AG09309 (cell line): ENCODE results near the gene ITGA4.

Source experiments
- DNase-seq: peaks from one replicate; pipeline ENCODE4 v3.0.0-alpha.2; 2010; ENCODE audit warnings: low read depth
- H3K4me3 ChIP-seq: 2 replicates; pipeline ENCODE4 v1.5.1; 2011; ENCODE audit warnings: mild to moderate bottlenecking, low read depth, low read length, moderate library complexity; ENCODE audit not compliant: control insufficient read depth
- TF ChIP-seq, protein P1 (sequence below): IDR thresholded peaks from 2 replicates; pipeline ENCODE4 v1.5.1; 2011; ENCODE audit warnings: mild to moderate bottlenecking, low read depth, low read length, inconsistent platforms; ENCODE audit not compliant: insufficient read depth, control insufficient read depth; ENCODE audit errors: missing control alignments

ITGA4 gene

GRCh38 chr2:181499231-181499630, 42.0 kb downstream of the ITGA4 start:
- DNase-seq: no peak
- TF ChIP-seq, protein P1, sequence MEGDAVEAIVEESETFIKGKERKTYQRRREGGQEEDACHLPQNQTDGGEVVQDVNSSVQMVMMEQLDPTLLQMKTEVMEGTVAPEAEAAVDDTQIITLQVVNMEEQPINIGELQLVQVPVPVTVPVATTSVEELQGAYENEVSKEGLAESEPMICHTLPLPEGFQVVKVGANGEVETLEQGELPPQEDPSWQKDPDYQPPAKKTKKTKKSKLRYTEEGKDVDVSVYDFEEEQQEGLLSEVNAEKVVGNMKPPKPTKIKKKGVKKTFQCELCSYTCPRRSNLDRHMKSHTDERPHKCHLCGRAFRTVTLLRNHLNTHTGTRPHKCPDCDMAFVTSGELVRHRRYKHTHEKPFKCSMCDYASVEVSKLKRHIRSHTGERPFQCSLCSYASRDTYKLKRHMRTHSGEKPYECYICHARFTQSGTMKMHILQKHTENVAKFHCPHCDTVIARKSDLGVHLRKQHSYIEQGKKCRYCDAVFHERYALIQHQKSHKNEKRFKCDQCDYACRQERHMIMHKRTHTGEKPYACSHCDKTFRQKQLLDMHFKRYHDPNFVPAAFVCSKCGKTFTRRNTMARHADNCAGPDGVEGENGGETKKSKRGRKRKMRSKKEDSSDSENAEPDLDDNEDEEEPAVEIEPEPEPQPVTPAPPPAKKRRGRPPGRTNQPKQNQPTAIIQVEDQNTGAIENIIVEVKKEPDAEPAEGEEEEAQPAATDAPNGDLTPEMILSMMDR: no peak
- no peak overlapping the region for H3K4me3 ChIP-seq

DNA sequence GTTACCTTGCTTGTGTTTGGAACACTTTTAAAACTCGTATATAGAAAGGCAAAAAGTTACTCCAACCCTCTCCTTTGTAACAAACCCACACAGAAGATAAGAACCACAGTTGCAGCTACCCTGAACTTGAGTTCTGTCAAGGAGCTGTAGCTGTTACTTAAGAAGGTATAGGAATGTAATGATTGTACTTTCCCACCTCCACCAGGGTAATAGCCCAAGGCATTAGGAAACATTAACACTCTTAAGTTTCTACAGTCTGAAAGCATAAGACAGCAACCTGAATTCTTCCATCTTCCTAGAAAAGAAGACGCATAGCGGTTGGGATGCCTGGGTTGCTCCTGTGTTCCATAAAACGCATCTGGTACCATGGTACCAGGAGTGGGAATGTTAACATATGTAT, 43.0 kb downstream of the ITGA4 start:
- no peak for DNase-seq
- TF ChIP-seq, protein P1: no peak

DNA sequence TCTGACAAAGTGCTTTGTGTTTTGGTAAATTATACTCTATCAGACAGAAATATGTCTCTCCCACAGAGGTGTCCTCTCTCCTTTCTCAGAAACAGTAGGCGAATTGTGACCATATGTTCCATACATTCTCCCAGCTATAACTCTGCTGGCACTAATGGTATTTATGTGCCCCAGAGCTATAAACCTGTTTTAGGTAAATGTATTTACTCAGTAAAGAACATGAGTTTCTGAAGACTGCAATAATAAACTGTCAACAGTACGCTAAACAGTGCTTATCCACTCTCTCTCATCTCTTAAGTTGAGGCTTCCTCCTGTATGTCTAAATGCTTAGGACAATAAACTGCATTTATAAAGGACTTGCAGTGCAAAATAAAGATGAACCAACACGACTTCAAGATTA, 58.5 kb downstream of the ITGA4 start:
- TF ChIP-seq, protein P1: no peak
- H3K4me3 ChIP-seq: no peak overlapping the region
- DNase-seq: no peak

More for the DNA sequence above, 43.0 kb downstream of the ITGA4 start:
- H3K4me3 ChIP-seq: no peak overlapping the region

DNA sequence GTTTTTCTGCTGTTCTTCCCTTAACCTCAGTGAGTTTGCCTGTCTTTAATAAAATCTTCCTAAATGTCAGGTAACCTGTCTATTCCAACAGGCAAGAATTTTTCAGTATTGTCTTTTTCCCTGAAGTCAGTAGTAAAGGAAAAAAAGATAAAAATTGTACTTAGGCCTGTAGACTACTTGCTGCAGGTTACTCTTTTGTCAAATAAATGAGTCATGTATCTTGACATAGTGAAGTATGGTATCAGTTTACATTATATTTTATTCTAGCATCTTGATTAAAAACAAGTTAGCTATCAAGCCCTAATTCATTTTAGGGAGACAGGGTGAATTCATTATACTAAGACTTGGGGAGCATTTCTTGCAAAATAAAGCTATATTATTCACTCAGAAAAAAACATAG, 59.8 kb downstream of the ITGA4 start:
- TF ChIP-seq, protein P1: no peak
- no peak overlapping the region for H3K4me3 ChIP-seq

GRCh38 chr2:181517685-181518301, 60.6 kb downstream of the ITGA4 start:
- TF ChIP-seq, protein P1: no peak
- no peak overlapping the region for H3K4me3 ChIP-seq
- no peak for DNase-seq

More for the DNA sequence above, 59.8 kb downstream of the ITGA4 start:
- DNase-seq: no peak

GRCh38 chr2:181520253-181520652, 63.1 kb downstream of the ITGA4 start:
- no peak overlapping the region for H3K4me3 ChIP-seq
- DNase-seq: no peak
- TF ChIP-seq, protein P1: no peak

- H3K4me3 ChIP-seq: no peak overlapping the region
- DNase-seq: no peak
- TF ChIP-seq, protein P1: no peak
Measured at GRCh38 chr2:181523756-181524155, 66.6 kb downstream of the ITGA4 start.
